Measurements from ENCODE around the gene RALGAPA1. TPM values are rescaled to one million over a fixed set of nuclear protein-coding genes. Genes with fewer than 3 reads are reported as not detected.
"Not testable (repeated sequence)": the region's sequence is repeated elsewhere in the genome, so short reads cannot be mapped to it uniquely, and the experiment has no call there.

RALGAPA1 gene
- total and polyA plus RNA-seq, 9 donors, result 18.0 to 99.5 (median 79.3) TPM

DNA sequence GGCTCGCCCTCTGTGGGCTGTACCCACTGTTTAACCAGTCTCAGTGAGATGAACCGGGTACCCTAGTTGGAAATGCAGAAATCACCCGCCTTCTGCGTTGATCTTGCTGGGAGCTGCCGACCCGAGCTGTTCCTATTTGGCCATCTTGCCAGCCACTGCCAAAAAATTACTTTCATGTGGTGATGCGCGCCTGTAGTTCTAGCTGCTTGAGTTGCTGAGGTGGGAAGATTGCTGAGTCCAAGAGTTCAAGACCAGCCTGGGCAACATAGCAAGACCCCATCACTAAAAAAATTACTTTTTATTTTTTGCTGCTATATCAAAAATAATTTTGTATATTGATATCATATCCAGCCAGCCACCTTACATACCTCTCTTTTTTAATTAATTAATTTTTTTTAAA is 35.4 kb upstream of the RALGAPA1 start:
- H3K27me3 ChIP-seq, result no peaks in the 10 kb centered on the region
- no peaks in the 10 kb centered on the region for H3K36me3 ChIP-seq
- intact Hi-C loops (cut with DNase I), result no loop called here
- TF ChIP-seq, protein P1, sequence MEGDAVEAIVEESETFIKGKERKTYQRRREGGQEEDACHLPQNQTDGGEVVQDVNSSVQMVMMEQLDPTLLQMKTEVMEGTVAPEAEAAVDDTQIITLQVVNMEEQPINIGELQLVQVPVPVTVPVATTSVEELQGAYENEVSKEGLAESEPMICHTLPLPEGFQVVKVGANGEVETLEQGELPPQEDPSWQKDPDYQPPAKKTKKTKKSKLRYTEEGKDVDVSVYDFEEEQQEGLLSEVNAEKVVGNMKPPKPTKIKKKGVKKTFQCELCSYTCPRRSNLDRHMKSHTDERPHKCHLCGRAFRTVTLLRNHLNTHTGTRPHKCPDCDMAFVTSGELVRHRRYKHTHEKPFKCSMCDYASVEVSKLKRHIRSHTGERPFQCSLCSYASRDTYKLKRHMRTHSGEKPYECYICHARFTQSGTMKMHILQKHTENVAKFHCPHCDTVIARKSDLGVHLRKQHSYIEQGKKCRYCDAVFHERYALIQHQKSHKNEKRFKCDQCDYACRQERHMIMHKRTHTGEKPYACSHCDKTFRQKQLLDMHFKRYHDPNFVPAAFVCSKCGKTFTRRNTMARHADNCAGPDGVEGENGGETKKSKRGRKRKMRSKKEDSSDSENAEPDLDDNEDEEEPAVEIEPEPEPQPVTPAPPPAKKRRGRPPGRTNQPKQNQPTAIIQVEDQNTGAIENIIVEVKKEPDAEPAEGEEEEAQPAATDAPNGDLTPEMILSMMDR (IDR thresholded peaks at IDR 0.05), result no peak
- TF ChIP-seq POLR2A (IDR thresholded peaks at IDR 0.05) (no peak), EP300 (IDR thresholded peaks at IDR 0.05) (no peak)
- no peaks in the 10 kb centered on the region for H3K9me3 ChIP-seq
- no peak overlapping the region for H3K4me3 ChIP-seq
- H3K4me1 ChIP-seq (ENCODE audit: insufficient read depth), result no peaks in the 10 kb centered on the region
- no peak overlapping the region for H3K27ac ChIP-seq
- no peak for DNase-seq
- WGBS, 3 donors, result 92 to 96% (median 95%) methylated on average over 8 of the region's 8 CpGs

DNA sequence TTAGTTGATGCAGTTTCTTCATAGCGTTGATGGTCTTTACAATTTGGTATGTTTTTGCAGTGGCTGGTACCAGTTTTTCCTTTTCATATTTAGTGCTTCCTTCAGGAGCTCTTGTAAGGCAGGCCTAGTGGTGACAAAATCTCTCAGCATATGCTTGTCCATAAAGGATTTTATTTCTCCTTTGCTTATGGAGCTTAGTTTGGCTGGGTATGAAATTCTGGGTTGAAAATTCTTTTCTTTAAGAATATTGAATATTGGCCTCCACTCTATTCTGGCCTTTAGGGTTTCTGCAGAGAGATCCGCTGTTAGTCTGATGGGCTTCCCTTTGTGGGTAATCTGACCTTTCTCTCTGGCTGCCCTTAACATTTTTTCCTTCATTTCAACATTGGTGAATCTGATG is 33.1 kb upstream of the RALGAPA1 start:
- WGBS, 3 donors, result 96 to 99% (median 98%) methylated on average over 2 of the region's 2 CpGs
- intact Hi-C loops (cut with DNase I); H3K27me3 ChIP-seq; H3K27ac ChIP-seq; H3K4me1 ChIP-seq (ENCODE audit: insufficient read depth); H3K4me3 ChIP-seq; DNase-seq; H3K36me3 ChIP-seq; H3K9me3 ChIP-seq: not testable (repeated sequence)

DNA sequence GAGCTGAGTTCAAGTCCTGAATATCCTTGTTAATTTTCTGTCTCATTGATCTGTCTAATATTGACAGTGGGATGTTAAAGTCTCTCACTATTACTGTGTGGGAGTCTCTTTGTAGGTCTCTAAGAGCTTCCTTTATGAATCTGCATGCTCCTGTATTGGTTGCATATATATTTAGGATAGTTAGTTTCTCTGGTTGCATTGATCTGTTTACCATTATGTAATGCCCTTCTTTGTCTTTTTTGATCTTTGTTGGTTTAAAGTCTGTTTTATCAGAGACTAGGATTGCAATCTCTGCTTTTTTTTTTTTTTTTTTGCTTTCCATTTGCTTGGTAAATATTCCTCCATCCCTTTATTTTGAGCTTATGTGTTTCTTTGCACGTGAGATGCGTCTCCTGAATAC is 32.6 kb upstream of the RALGAPA1 start:
- DNase-seq; H3K36me3 ChIP-seq; H3K9me3 ChIP-seq; intact Hi-C loops (cut with DNase I); H3K27me3 ChIP-seq; H3K4me1 ChIP-seq (ENCODE audit: insufficient read depth); H3K4me3 ChIP-seq; H3K27ac ChIP-seq: not testable (repeated sequence)
- WGBS, 3 donors, result 97 to 100% (median 98%) methylated on average over 2 of the region's 2 CpGs

DNA sequence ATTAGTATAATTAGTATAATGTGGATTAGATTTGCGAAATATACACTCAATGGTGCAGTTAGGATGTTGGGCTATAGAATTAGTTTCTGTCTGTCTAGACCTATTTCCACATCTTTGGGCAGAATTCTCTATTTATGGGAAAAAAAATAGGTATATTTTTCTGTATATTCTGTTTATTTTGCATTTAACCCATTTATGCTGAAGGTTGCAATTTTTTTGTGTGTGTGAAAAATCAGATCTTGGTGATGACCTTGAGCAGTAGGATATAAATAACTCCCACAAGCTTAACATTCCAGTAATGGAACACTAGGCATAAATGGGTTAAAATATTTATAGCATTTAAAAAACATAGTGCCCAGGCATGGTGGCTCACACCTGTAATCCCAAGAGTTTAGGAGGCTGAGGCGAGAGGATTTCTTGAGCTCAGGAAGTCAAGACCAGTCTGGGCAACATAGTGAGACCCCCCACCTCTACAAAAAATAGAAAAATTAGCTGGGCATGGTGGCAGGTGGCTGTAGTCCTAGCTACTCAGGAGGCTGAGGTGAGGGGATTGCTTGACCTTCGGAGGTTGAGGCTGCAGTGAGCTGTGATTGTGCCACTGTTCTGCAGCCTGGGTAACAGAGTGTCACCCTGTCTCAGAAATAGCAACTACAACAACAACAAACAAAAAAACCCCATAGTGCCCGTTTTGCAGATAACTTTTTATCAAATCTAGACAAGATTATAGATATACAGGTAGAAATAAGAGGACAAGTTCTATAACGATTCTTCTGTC is 26.3 kb upstream of the RALGAPA1 start:
- no peaks in the 10 kb centered on the region for H3K27me3 ChIP-seq
- no peak overlapping the region for H3K4me3 ChIP-seq
- no peak for DNase-seq
- no peak for TF ChIP-seq EP300 (IDR thresholded peaks at IDR 0.05)
- TF ChIP-seq, protein P1 (IDR thresholded peaks at IDR 0.05), result no peak
- no peak for TF ChIP-seq POLR2A (IDR thresholded peaks at IDR 0.05)
- H3K9me3 ChIP-seq, result no peaks in the 10 kb centered on the region
- H3K27ac ChIP-seq, result no peak overlapping the region
- no peaks in the 10 kb centered on the region for H3K4me1 ChIP-seq (ENCODE audit: insufficient read depth)
- WGBS, 3 donors, result 83 to 87% (median 83%) methylated on average over 5 of the region's 5 CpGs
- no peaks in the 10 kb centered on the region for H3K36me3 ChIP-seq
- intact Hi-C loops (cut with DNase I), result no loop called here

DNA sequence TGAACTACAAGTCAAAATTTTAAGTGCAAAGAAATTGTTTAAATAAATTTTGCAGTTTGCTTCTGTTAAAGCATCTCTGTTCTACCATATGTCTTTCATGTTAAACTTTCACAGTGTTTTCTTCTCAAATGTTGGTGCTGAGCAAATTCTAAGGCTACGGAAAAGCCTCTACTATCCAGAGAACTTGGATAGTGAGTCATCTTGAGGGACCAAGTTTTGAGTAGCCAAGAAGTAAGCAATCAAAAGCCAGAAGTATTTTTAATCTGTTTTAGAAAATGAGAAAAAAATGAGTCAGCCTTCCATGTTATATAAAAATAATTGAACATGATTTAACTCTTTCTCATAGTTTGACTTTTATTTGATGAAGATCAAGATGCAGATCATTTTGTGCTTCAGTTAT is 20.4 kb upstream of the RALGAPA1 start:
- Histone ChIP-seq H3K4me3 (no peak overlapping the region), H3K27me3 (no peaks in the 10 kb centered on the region), H3K9me3 (no peaks in the 10 kb centered on the region), H3K27ac (no peak overlapping the region), H3K36me3 (no peaks in the 10 kb centered on the region), H3K4me1 (ENCODE audit: insufficient read depth) (no peaks in the 10 kb centered on the region)
- 40 to 50% (median 46%) methylated on average over 1 of the region's 1 CpG for WGBS, 3 donors
- no peak for TF ChIP-seq POLR2A (IDR thresholded peaks at IDR 0.05)
- TF ChIP-seq, protein P1 (IDR thresholded peaks at IDR 0.05), result no peak
- TF ChIP-seq EP300 (IDR thresholded peaks at IDR 0.05), result no peak
- no peak for DNase-seq
- intact Hi-C loops (cut with DNase I), result loop anchor here in 1 of 4 donors (10.0 kb wide), 1 partner anchor 425 kb away; the partner anchor contains the start of gene NFKBIA
